GM12892 (cell line): ENCODE measurements around the gene RFC5.
"Not testable (repeated sequence)": the region's sequence is repeated elsewhere in the genome, so short reads cannot be mapped to it uniquely, and the experiment has no call there.

Experiments
- DNase-seq: peaks from one replicate; pipeline ENCODE4 v3.0.0; 2011; ENCODE audit not compliant: insufficient read length
- FAIRE-seq: peaks from 2 replicates; lab custom pipeline; 2011; peaks lifted over from hg19 to GRCh38; lab: Jason Lieb, UNC
- POLR2A ChIP-seq: IDR thresholded peaks from 2 replicates; pipeline ENCODE4 v1.6.1; 2011; ENCODE audit warnings: low read depth, low read length, control low read depth
- POLR2AphosphoS5 ChIP-seq: IDR thresholded peaks from 2 replicates; pipeline ENCODE4 v1.6.1; 2011; ENCODE audit warnings: low read depth, low read length, control low read depth
- TAF1 ChIP-seq: IDR thresholded peaks from 2 replicates; pipeline ENCODE4 v1.6.1; 2011; ENCODE audit warnings: low read depth, mild to moderate bottlenecking, control low read depth, low read length, borderline replicate concordance

The RFC5 gene

GRCh38 chr12:117985182-117985581, 31.3 kb upstream of the RFC5 start:
- DNase-seq (no peak), FAIRE-seq (no peak)
- TF ChIP-seq POLR2AphosphoS5 = no peak

DNA sequence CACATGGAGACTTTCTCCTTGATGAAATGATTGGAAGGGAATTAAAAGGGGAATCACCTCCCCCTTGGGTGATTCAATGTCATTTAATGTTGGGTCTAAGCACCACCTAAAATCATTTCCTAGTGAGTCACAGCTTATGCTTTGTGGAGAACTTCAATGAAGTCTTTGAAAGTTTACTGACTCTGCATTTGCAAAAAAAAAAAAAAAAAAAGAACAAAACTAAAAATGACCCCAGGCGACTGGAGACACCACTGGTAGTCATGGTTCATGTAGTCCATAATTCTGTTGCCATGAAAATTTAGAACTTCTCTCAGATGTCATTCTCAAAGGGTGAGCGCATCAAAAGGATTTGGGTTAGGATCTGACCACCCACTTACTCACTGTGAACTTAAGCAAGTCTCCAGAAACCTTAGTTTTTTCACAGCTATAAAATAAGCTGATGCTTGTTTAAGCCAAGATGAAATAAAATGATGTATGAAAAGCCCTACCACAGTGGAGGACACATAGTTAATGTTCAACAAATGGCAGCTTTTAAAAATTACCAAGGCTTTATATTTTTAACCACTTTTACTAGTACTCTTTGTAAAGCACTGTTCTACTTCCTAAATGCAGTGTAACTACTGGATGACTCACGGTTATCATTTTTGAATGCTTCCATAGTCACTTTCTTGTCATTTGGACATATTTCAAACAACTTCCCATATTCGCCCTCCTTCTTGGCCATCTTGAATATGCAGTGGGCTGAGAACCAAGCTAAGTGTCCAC, 29.6 kb upstream of the RFC5 start:
- DNase-seq = no peak
- no peak for FAIRE-seq
- no peak for TF ChIP-seq POLR2AphosphoS5
- no peak for TF ChIP-seq TAF1
- TF ChIP-seq POLR2A = no peak

GRCh38 chr12:117994551-117995438, 21.7 kb upstream of the RFC5 start:
- DNase-seq (no peak), FAIRE-seq (no peak)
- no peak for TF ChIP-seq POLR2A
- TF ChIP-seq POLR2AphosphoS5 = no peak
- TF ChIP-seq TAF1 = no peak

DNA sequence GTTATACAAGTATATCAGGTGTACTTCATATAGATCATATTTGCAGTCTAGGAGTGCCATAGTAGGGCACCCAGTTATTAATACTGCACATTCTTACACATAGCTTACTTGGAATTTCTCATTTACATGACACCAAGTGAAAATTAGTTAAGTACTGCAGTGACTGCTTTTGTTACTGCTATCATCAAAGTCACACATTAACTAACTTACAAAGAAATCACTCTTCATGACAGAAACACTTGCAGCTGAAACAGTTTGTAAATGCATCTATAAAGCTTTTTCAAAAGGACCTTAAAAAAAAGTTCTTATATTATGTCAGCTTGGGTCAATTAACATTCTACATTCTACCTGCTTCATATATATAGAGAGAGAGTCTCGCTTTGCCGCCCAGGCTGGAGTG, 17.8 kb upstream of the RFC5 start:
- DNase-seq (no peak), FAIRE-seq (no peak)
- TF ChIP-seq TAF1 = no peak

- not testable (repeated sequence) for FAIRE-seq, DNase-seq
Measured at GRCh38 chr12:117999806-118000205, 16.7 kb upstream of the RFC5 start.

- TF ChIP-seq TAF1 (no peak), POLR2AphosphoS5 (no peak), POLR2A (no peak)
- DNase-seq (no peak), FAIRE-seq (no peak)
Measured at GRCh38 chr12:118010903-118011302, 5.6 kb upstream of the RFC5 start.

GRCh38 chr12:118011377-118011776, 5.1 kb upstream of the RFC5 start:
- TF ChIP-seq TAF1 (no peak), POLR2AphosphoS5 (no peak), POLR2A (no peak)
- FAIRE-seq (no peak), DNase-seq (no peak)

GRCh38 chr12:118011961-118012360, 4.5 kb upstream of the RFC5 start:
- FAIRE-seq (no peak), DNase-seq (no peak)
- no peak for TF ChIP-seq POLR2A
- TF ChIP-seq TAF1 = no peak
- TF ChIP-seq POLR2AphosphoS5 = no peak

DNA sequence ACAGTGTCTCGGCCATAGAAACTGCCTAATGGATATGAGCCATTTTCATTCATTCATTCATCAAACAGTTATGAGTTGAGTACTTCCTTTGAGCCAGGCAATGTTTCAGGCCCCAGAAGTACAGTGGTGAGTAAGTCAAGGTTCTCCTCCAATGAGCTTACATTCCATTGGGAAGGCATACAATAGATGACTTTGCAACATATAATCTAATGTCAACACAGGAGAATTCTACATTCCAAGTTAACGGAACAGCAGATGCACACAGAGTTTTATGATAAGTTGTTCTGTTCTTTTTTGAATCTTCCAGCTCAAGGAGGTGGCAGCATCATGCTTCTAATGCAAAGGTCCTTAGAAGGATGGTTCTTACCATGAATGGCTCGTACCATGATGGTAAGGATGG, 3.2 kb upstream of the RFC5 start:
- TF ChIP-seq POLR2A = no peak
- DNase-seq = no peak
- FAIRE-seq = no peak

DNA sequence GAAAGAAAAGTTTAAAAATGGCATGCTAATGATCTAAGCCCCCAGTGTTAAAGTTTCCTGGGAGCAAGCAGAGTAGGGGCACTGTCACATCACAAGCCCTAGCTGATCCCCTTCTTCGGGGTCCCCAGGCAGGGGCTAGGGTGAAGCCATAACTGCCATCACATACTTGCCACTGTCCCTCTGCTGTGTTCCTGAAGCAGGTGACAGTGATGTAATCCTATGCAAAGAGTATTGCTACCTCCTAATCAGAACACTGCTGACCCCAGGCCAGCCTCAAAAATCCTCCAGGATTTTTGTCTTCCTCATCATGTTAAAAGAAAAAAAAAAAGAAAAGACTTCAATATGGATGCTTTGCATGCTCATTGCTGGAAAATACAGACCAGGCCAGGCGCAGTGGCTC, 1.2 kb upstream of the RFC5 start:
- FAIRE-seq (no peak), DNase-seq (no peak)
- no peak for TF ChIP-seq POLR2A
- no peak for TF ChIP-seq TAF1
- TF ChIP-seq POLR2AphosphoS5 = no peak

DNA sequence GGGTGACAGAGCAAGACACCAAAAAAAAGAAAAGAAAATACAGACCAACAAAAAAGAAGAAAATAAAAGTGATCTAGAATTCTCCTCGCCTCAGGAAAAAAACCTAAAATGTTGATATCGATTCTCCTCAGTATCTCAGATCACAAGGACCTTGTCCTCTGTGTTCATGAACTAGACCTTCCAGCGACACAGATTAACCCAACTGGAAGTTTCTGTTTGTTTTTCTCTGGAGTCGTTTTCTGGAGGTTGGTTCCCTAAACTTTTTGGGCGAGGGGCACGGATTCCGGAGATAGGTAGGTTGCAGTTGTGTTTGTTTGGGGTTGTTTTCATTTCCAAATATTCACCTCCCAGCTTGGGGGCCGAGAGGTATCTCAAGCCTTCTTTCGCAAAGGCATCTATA, 559 bp upstream of the RFC5 start:
- FAIRE-seq (no peak), DNase-seq (no peak)
- TF ChIP-seq TAF1 = no peak

DNA sequence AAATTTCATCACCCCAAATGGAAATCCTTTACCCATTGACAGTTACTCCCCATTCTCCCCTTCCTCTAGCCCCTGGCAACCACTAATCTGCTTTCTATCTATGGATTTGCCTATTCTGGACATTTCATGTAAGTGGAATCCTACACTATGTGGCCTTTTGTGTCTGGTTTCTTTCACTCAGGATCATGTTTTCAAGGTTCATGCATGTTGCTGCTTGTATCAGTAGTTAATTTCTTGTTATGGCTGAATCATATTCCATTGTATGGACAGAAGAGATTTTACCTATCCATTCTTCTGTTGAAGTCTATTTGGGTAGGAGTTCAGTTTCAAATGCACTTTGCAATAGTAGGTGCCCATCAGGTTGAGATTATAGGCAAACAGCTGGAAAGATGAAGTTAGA, 1.4 kb downstream of the RFC5 start:
- no peak for FAIRE-seq
- DNase-seq = no peak
- TF ChIP-seq POLR2A (no peak), POLR2AphosphoS5 (no peak)

GRCh38 chr12:118020036-118020435, 3.5 kb downstream of the RFC5 start:
- DNase-seq (no peak), FAIRE-seq (no peak)
- TF ChIP-seq POLR2AphosphoS5 = no peak
- no peak for TF ChIP-seq POLR2A
- no peak for TF ChIP-seq TAF1

- not testable (repeated sequence) for FAIRE-seq, DNase-seq
Measured at GRCh38 chr12:118022097-118022727, 5.7 kb downstream of the RFC5 start.
